ENCODE data around the gene RINL. TPM values are rescaled to one million over a fixed set of nuclear protein-coding genes. Genes with fewer than 3 reads are reported as not detected.
A peak's percentile ranks its signal among the peaks of the same experiment; 100 is the strongest.

RINL gene
- polyA plus RNA-seq, 1 of the 3 experiments (the other 2 are of a cell fraction): 3.8 TPM

DNA sequence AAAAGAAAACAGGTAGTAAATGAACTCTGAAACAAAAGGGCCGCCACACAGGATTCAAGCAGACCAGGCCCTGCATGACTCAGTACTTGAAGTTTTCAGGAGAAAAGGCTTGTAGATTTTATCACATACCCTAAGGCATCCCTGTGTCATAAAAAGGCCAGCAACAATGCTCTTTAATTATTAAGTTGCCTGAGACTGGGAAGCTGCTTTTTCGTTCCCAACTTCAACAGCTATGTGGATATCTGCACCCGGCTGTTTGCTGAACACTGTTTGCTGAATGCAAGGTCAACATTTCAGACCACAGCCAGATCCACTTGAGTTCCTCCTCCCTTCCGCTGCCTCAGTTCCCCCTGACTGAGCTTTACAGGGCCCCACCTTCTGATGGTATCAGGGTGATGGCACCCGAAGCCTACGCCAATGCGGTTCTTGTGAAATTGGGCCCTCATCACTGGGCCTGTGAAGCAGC is 40.4 kb downstream of the RINL start:
- H2AFZ ChIP-seq (ENCODE audit: low read depth): no peak overlapping the region
- TF ChIP-seq, protein P1, sequence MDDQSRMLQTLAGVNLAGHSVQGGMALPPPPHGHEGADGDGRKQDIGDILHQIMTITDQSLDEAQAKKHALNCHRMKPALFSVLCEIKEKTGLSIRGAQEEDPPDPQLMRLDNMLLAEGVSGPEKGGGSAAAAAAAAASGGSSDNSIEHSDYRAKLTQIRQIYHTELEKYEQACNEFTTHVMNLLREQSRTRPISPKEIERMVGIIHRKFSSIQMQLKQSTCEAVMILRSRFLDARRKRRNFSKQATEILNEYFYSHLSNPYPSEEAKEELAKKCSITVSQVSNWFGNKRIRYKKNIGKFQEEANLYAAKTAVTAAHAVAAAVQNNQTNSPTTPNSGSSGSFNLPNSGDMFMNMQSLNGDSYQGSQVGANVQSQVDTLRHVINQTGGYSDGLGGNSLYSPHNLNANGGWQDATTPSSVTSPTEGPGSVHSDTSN (IDR thresholded peaks at IDR 0.05): no peak
- TF ChIP-seq FOSL2 (IDR thresholded peaks at IDR 0.05; ENCODE audit: borderline replicate concordance, low read depth): peak; percentile 57
- peak; percentile 17; the same call in 1 of the 2 replicates for TF ChIP-seq JUND (IDR thresholded peaks at IDR 0.05)
- TF ChIP-seq POLR2AphosphoS5 (IDR thresholded peaks at IDR 0.05; ENCODE audit: low read depth, low read length): no peak; the same call in 1 of the 2 replicates
- 0 out of 4 replicates have a peak, but pooled peaks of 1 of the 2 experiments have one; percentile 7 for TF ChIP-seq EP300 (IDR thresholded peaks at IDR 0.05; ENCODE audit: borderline replicate concordance in 1 of 2, low read depth in 1 of 2, low read length in 1 of 2)
- TF ChIP-seq YY1 (IDR thresholded peaks at IDR 0.05; ENCODE audit: low read depth): peak; percentile 53; the same call in 1 of the 2 replicates
- peak; percentile 14; the same call in 1 of the 2 replicates for TF ChIP-seq MEF2A (IDR thresholded peaks at IDR 0.05; ENCODE audit: borderline replicate concordance, low read depth)
- TF ChIP-seq RXRA (IDR thresholded peaks at IDR 0.05; ENCODE audit: borderline replicate concordance, low read depth): no peak; the same call in 1 of the 2 replicates
- TF ChIP-seq TCF12 (IDR thresholded peaks at IDR 0.05): peak; percentile 35; the same call in 1 of the 2 replicates
- 60% methylated on average over 7 of the region's 7 CpGs for WGBS (ENCODE audit: low lambda C conversion rate)
- peaks cover 78% of the 10 kb centered on the region for H3F3A ChIP-seq (replicated peaks; ENCODE audit: insufficient read depth)
- no peak for DNase-seq
- H4K20me1 ChIP-seq (ENCODE audit: insufficient read depth): peaks cover 47% of the 10 kb centered on the region
- H3K9me3 ChIP-seq: no peaks in the 10 kb centered on the region
- H3K27ac ChIP-seq (ENCODE audit: low read depth in 2 of 2, low read length in 1 of 2): peak overlapping the region; percentile 68 to 82
- no peak overlapping the region for H3K4me3 ChIP-seq (ENCODE audit: low read depth in 2 of 2, low read length in 1 of 2)
- H3K79me2 ChIP-seq (ENCODE audit: insufficient read depth): peaks cover 38% of the 10 kb centered on the region
- peaks cover 30 to 61% of the 10 kb centered on the region in 2 experiments; a peak in 3 of 4 replicates for H3K4me1 ChIP-seq (ENCODE audit: control insufficient read depth in 1 of 2, insufficient read depth in 2 of 2, low read depth in 1 of 2, low read length in 1 of 2)
- POLR2A ChIA-PET: interaction anchor here (1.0 to 2.4 kb wide), 3 partner anchors 11 to 62 kb away, joined by 3 to 9 read pairs (median 4); no protein-coding TSS in a partner anchor
- no peaks in the 10 kb centered on the region for H3K27me3 ChIP-seq (ENCODE audit: insufficient read depth)
- H3K4me2 ChIP-seq: peak overlapping the region; percentile 53; the same call in 1 of the 2 replicates
- CTCF ChIA-PET: interaction anchor here (1.2 kb wide), 2 partner anchors 10 to 13 kb away, joined by 3 read pairs; no protein-coding TSS in a partner anchor
- peaks cover 49 to 59% of the 10 kb centered on the region in 2 experiments for H3K36me3 ChIP-seq (replicated peaks in 1 of 2; ENCODE audit: control insufficient read depth in 1 of 2, insufficient read depth in 2 of 2, low read length in 1 of 2)
- peak overlapping the region; percentile 16; the same call in 1 of the 2 replicates for H3K9ac ChIP-seq
- no peaks in the 10 kb centered on the region for H3K9me2 ChIP-seq

DNA sequence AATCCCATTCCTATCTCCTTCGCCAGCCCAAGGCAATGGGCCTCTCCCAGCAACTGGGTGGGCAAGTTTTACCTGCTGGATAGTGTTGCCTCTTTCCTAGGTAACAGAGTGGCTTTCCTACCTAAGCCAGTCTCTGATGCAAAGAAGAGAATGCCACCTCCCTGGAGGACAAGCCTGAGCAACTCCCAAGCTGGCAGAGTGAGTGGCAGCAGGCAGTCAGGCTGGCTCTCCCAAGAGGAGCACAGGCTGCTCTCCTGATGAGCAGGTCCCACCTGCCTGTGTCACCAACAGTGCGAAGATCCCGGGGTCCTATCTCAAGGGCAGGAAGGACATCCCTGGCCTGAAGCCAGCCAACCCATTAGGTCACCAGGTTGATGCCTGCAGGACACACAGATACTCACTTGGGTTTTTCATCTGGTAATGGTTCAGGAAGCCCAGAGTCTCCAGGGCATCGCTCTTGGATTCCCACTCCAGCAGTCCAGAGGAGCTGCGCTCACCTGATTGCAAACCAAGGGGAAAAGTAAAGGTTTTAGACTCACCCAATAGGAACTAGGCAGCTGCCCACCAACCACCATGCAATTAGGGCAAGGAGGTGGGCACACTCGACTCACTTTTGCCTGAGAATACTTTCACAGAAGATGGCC is 41.0 kb downstream of the RINL start:
- H3K9me3 ChIP-seq: no peaks in the 10 kb centered on the region
- no peaks in the 10 kb centered on the region for H3K27me3 ChIP-seq (ENCODE audit: insufficient read depth)
- H3K79me2 ChIP-seq (ENCODE audit: insufficient read depth): peaks cover 32% of the 10 kb centered on the region
- H3K4me2 ChIP-seq: peak overlapping the region; percentile 44; the same call in 1 of the 2 replicates
- H3K4me3 ChIP-seq (ENCODE audit: low read depth in 2 of 2, low read length in 1 of 2): no peak overlapping the region
- H3K9ac ChIP-seq: peak overlapping the region; percentile 16; the same call in 1 of the 2 replicates
- 74% methylated on average over 3 of the region's 6 CpGs for WGBS (ENCODE audit: low lambda C conversion rate)
- H3K36me3 ChIP-seq (replicated peaks in 1 of 2; ENCODE audit: control insufficient read depth in 1 of 2, insufficient read depth in 2 of 2, low read length in 1 of 2): peaks cover 43 to 53% of the 10 kb centered on the region in 2 experiments
- peak; percentile 63 for DNase-seq
- TF ChIP-seq RCOR1 (IDR thresholded peaks at IDR 0.05; ENCODE audit: low read length) (no peak), NFIC (IDR thresholded peaks at IDR 0.05; ENCODE audit: borderline replicate concordance) (0 out of 2 replicates have a peak, but pooled peaks have one; percentile 3)
- peaks cover 74% of the 10 kb centered on the region for H3F3A ChIP-seq (replicated peaks; ENCODE audit: insufficient read depth)
- CTCF ChIA-PET: interaction anchor here (1.2 kb wide), 1 partner anchor 14 kb away, joined by 3 read pairs; no protein-coding TSS in a partner anchor
- POLR2A ChIA-PET: interaction anchor here (1.0 to 2.4 kb wide), 3 partner anchors 12 to 62 kb away, joined by 3 to 9 read pairs (median 4); no protein-coding TSS in a partner anchor
- H3K27ac ChIP-seq (ENCODE audit: low read depth in 2 of 2, low read length in 1 of 2): peak overlapping the region; percentile 68 to 82
- peaks cover 41% of the 10 kb centered on the region for H4K20me1 ChIP-seq (ENCODE audit: insufficient read depth)
- no peaks in the 10 kb centered on the region for H3K9me2 ChIP-seq
- H3K4me1 ChIP-seq (ENCODE audit: control insufficient read depth in 1 of 2, insufficient read depth in 2 of 2, low read depth in 1 of 2, low read length in 1 of 2): peaks cover 33 to 65% of the 10 kb centered on the region in 2 experiments; a peak in 3 of 4 replicates
- H2AFZ ChIP-seq (ENCODE audit: low read depth): no peak overlapping the region
